AG10803 (cell line): ENCODE data around the gene MGA.

Source experiments
- DNase-seq: peaks from one replicate; pipeline ENCODE4 v3.0.0; 2010; ENCODE audit warnings: low read depth
- H3K4me3 ChIP-seq: 2 replicates; pipeline ENCODE4 v1.5.1; 2011; ENCODE audit warnings: mild to moderate bottlenecking, low read length, control low read depth
- TF ChIP-seq, protein P1 (sequence below): conservative IDR thresholded peaks from 2 replicates; pipeline ENCODE4 v1.5.1; 2011; ENCODE audit warnings: mild to moderate bottlenecking, low read length, control low read depth, inconsistent platforms

MGA gene

DNA sequence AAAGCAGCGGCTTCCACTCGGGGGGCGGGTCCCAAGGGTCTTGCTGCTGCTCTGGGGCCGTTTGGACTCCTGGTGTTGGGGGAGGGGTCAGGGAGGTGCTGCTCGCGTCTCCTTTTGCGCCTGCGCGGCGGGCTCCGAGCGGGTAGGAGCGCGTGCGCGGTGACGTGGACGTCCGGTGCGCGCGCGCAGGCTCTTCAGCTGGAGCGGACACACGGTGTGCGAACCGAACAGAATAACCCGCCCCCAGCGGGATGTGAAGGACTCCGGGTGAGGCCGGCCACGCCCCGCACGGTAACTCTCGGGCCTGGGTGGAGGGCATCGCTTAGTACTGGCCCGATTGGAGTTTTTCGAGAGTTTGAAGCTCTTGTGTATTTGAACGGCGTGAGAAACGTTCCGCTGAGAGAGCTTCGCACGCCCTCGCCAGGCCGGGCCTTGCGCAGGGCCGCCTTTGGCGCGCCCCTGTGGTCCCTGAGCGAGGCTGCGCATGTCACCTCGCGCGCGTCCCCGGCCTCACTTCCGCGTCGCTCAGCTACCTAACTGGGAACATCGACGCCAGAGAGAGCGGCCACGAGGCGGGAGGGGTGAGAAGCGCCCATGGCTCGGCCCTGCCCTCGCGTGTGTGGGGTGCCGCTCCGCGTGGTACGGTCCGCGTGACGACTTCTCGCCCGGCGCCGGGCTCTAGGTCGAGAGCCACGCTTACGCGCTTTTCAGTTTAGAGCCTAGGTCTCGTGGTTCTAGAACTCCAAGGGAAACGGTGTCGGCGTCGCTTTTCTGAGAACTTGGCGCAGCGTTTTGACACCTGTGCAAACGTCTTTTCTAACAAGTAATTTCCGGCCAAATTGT is at the start of gene MGA:
TSS of gene MGA (plus strand) at position 171 of the 843 bp plus-strand sequence.
- peak; percentile 92 for DNase-seq
- TF ChIP-seq, protein P1, sequence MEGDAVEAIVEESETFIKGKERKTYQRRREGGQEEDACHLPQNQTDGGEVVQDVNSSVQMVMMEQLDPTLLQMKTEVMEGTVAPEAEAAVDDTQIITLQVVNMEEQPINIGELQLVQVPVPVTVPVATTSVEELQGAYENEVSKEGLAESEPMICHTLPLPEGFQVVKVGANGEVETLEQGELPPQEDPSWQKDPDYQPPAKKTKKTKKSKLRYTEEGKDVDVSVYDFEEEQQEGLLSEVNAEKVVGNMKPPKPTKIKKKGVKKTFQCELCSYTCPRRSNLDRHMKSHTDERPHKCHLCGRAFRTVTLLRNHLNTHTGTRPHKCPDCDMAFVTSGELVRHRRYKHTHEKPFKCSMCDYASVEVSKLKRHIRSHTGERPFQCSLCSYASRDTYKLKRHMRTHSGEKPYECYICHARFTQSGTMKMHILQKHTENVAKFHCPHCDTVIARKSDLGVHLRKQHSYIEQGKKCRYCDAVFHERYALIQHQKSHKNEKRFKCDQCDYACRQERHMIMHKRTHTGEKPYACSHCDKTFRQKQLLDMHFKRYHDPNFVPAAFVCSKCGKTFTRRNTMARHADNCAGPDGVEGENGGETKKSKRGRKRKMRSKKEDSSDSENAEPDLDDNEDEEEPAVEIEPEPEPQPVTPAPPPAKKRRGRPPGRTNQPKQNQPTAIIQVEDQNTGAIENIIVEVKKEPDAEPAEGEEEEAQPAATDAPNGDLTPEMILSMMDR, result peak; percentile 23
- peak within 1 kb of the TSS; percentile 70 for H3K4me3 ChIP-seq

GRCh38 chr15:41620536-41621199 is 39.5 kb upstream of the MGA start:
- peak overlapping the region; percentile 67 for H3K4me3 ChIP-seq
- TF ChIP-seq, protein P1, result no peak
- no peak for DNase-seq

DNA sequence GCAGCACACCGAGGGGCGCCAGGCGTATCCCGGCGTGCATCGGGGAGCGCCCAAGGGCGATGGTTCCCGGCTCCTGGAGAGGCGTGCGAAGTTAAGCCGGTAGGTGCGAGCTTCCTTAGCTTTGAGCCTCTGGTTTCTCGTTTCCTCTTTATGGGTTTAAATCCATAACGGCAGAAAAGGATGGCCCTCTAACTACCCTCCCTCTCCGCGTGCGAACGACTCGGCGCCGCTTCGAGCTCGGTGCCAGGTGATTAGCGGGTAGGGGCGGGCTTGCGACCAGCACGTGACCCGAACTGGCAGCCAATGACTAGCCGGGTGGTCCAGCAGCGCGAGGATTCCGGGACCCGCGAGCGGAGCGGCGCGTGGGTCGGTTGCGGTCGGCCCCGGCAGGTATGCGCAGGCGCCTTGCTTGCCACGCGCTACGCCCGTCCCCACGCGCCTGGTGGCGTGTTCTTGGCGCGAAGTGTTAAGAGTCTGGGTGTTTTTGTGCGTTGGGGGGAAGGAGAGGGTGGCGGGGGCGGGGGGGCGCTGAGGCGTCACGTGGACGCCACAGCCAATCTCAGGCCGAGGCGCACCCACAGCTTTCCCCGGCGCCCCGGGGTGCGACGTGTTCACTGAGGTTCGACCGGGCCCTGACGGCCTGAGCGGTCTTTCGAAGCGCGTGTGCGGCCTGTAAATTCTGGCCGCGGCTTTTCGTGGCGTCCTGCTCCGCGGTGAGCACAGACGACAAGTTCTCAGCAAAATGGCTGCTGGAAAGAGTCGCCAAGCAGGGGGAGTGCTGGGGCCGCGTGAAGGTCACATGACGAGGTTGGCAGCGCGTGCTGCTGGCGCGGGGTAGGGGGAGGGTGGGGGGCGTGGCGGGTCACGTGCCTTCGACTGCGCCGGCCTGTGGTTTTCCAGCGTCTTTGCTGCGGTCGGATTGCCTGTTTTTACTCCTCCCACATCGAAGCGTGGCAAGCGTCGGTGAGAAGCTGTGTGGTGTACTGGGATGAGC is 38.7 kb upstream of the MGA start:
- peak; percentile 73 for DNase-seq
- H3K4me3 ChIP-seq, result peak overlapping the region; percentile 67
- TF ChIP-seq, protein P1, result no peak

- no peak for DNase-seq
- H3K4me3 ChIP-seq, result no peak overlapping the region
- TF ChIP-seq, protein P1, result no peak
Observed at GRCh38 chr15:41622901-41623300, 37.3 kb upstream of the MGA start.

GRCh38 chr15:41627203-41627602 is 33.0 kb upstream of the MGA start:
- H3K4me3 ChIP-seq, result no peak overlapping the region
- TF ChIP-seq, protein P1, result no peak
- no peak for DNase-seq

DNA sequence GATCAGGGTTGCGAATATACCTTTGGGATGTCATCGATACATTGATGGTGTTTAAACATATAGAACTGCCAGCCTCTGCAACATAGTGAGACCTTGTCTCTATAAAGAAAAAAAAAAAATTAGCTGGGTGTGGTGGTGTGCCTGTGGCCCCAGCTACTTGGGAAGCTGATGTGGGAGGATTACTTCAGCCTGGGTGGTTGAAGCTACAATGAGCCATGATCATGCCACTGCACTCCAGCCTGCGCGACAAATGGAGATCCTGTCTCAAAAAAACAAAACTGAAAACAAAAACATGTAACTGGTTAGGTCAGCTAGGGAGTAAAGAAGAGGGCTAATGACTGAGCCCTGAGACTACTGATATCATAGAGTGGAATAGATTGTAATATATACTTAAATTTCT is 30.7 kb upstream of the MGA start:
- no peak overlapping the region for H3K4me3 ChIP-seq
- no peak for DNase-seq
- TF ChIP-seq, protein P1, result no peak
